Measurements from ENCODE around the gene SAP30L. TPM values are rescaled to one million over a fixed set of nuclear protein-coding genes. Genes with fewer than 3 reads are reported as not detected.

SAP30L gene
- total RNA-seq, 1 experiment from 2014 or later = 38.6 TPM

GRCh38 chr5:154486427-154486866 lies 40.6 kb downstream of the SAP30L start:
- Mint-ChIP-seq H3K27me3 (ENCODE audit: unreplicated experiment) (peaks cover 96% of the 10 kb centered on the region), H3K9me3 (ENCODE audit: low read depth, unreplicated experiment) (no peaks in the 10 kb centered on the region), H3K36me3 (ENCODE audit: insufficient read depth, unreplicated experiment) (no peaks in the 10 kb centered on the region), H3K4me1 (ENCODE audit: low read depth, unreplicated experiment) (no peaks in the 10 kb centered on the region), H3K27ac (ENCODE audit: unreplicated experiment) (no peak overlapping the region), H3K4me3 (ENCODE audit: low read depth, unreplicated experiment) (no peak overlapping the region)
- BruUV-seq (replicated peaks) = no TSS peak
- TF ChIP-seq CTCF (IDR thresholded peaks at IDR 0.05; ENCODE audit: unreplicated experiment) = no peak
- DNase-seq = no peak
- intact Hi-C loops (cut with micrococcal nuclease; ENCODE audit: unreplicated experiment) = no loop called here
- CTCF ChIA-PET = interaction anchor here (1.0 kb wide), 1 partner anchor 11 kb away, joined by 5 read pairs; no protein-coding TSS in a partner anchor

- H3K4me1 Mint-ChIP-seq (ENCODE audit: low read depth, unreplicated experiment) = no peaks in the 10 kb centered on the region
- no peak overlapping the region for H3K4me3 Mint-ChIP-seq (ENCODE audit: low read depth, unreplicated experiment)
- CTCF ChIA-PET = interaction anchor here (1.0 kb wide), 1 partner anchor 9 kb away, joined by 5 read pairs; no protein-coding TSS in a partner anchor
- H3K9me3 Mint-ChIP-seq (ENCODE audit: low read depth, unreplicated experiment) = no peaks in the 10 kb centered on the region
- intact Hi-C loops (cut with micrococcal nuclease; ENCODE audit: unreplicated experiment) = no loop called here
- H3K36me3 Mint-ChIP-seq (ENCODE audit: insufficient read depth, unreplicated experiment) = no peaks in the 10 kb centered on the region
- no peak overlapping the region for H3K27ac Mint-ChIP-seq (ENCODE audit: unreplicated experiment)
- no peak for DNase-seq
- BruUV-seq (replicated peaks) = no TSS peak
- peaks cover 94% of the 10 kb centered on the region for H3K27me3 Mint-ChIP-seq (ENCODE audit: unreplicated experiment)
- no peak for TF ChIP-seq CTCF (IDR thresholded peaks at IDR 0.05; ENCODE audit: unreplicated experiment)
Observed at GRCh38 chr5:154487541-154487940, 41.7 kb downstream of the SAP30L start.

GRCh38 chr5:154491941-154492340 lies 46.1 kb downstream of the SAP30L start:
- H3K27ac Mint-ChIP-seq (ENCODE audit: unreplicated experiment) = no peak overlapping the region
- H3K9me3 Mint-ChIP-seq (ENCODE audit: low read depth, unreplicated experiment) = no peaks in the 10 kb centered on the region
- CTCF ChIA-PET = interaction anchor here (0.8 kb wide), 1 partner anchor 13 kb away, joined by 3 read pairs; no protein-coding TSS in a partner anchor
- BruUV-seq (replicated peaks) = no TSS peak
- intact Hi-C loops (cut with micrococcal nuclease; ENCODE audit: unreplicated experiment) = no loop called here
- no peak overlapping the region for H3K4me3 Mint-ChIP-seq (ENCODE audit: low read depth, unreplicated experiment)
- H3K36me3 Mint-ChIP-seq (ENCODE audit: insufficient read depth, unreplicated experiment) = no peaks in the 10 kb centered on the region
- TF ChIP-seq CTCF (IDR thresholded peaks at IDR 0.05; ENCODE audit: unreplicated experiment) = no peak
- no peaks in the 10 kb centered on the region for H3K4me1 Mint-ChIP-seq (ENCODE audit: low read depth, unreplicated experiment)
- no peak for DNase-seq
- H3K27me3 Mint-ChIP-seq (ENCODE audit: unreplicated experiment) = peaks cover 87% of the 10 kb centered on the region

- no peaks in the 10 kb centered on the region for H3K4me1 Mint-ChIP-seq (ENCODE audit: low read depth, unreplicated experiment)
- no peak for TF ChIP-seq CTCF (IDR thresholded peaks at IDR 0.05; ENCODE audit: unreplicated experiment)
- BruUV-seq (replicated peaks) = no TSS peak
- H3K27ac Mint-ChIP-seq (ENCODE audit: unreplicated experiment) = no peak overlapping the region
- DNase-seq = no peak
- CTCF ChIA-PET = no interaction called here
- no peak overlapping the region for H3K4me3 Mint-ChIP-seq (ENCODE audit: low read depth, unreplicated experiment)
- intact Hi-C loops (cut with micrococcal nuclease; ENCODE audit: unreplicated experiment) = no loop called here
- H3K36me3 Mint-ChIP-seq (ENCODE audit: insufficient read depth, unreplicated experiment) = no peaks in the 10 kb centered on the region
- peaks cover 77% of the 10 kb centered on the region for H3K27me3 Mint-ChIP-seq (ENCODE audit: unreplicated experiment)
- H3K9me3 Mint-ChIP-seq (ENCODE audit: low read depth, unreplicated experiment) = no peaks in the 10 kb centered on the region
Observed at GRCh38 chr5:154493274-154493673, 47.5 kb downstream of the SAP30L start.

Measured in Calu3 (cell line).